ENCODE results near the gene INPP4A.

INPP4A gene

GRCh38 chr2:98459496-98460175, 15.0 kb downstream of the INPP4A start:
- ATAC-seq = no peak
- TF ChIP-seq ISL1 (CRISPR knock-in tag; IDR thresholded peaks at IDR 0.05) = no peak
- TF ChIP-seq CSDC2 (CRISPR knock-in tag; IDR thresholded peaks at IDR 0.05) = no peak
- no peak for TF ChIP-seq SNAI2 (CRISPR knock-in tag; IDR thresholded peaks at IDR 0.05)
- no peak for TF ChIP-seq TOX (CRISPR knock-in tag; IDR thresholded peaks at IDR 0.05; ENCODE audit: borderline replicate concordance)
- TF ChIP-seq GLIS3 (CRISPR knock-in tag; IDR thresholded peaks at IDR 0.05) = no peak
- TF ChIP-seq PATZ1 (CRISPR knock-in tag; IDR thresholded peaks at IDR 0.05; ENCODE audit: borderline replicate concordance) = no peak
- no peak for TF ChIP-seq ESRRG (CRISPR knock-in tag; IDR thresholded peaks at IDR 0.05)
- TF ChIP-seq BACH2 (CRISPR knock-in tag; IDR thresholded peaks at IDR 0.05; ENCODE audit: borderline replicate concordance) = no peak
- TF ChIP-seq ZNF8 (CRISPR knock-in tag; IDR thresholded peaks at IDR 0.05) = no peak
- TF ChIP-seq CREB5 (CRISPR knock-in tag; IDR thresholded peaks at IDR 0.05; ENCODE audit: low read depth) = no peak
- no peak for TF ChIP-seq CSRNP3 (CRISPR knock-in tag; IDR thresholded peaks at IDR 0.05)
- no peak for TF ChIP-seq POU6F1 (CRISPR knock-in tag; IDR thresholded peaks at IDR 0.05; ENCODE audit: borderline replicate concordance, low read depth)
- no peak for TF ChIP-seq ZC3H10 (CRISPR knock-in tag; IDR thresholded peaks at IDR 0.05)
- no peak for TF ChIP-seq PPARA (CRISPR knock-in tag; IDR thresholded peaks at IDR 0.05; ENCODE audit: borderline replicate concordance)
- TF ChIP-seq ZFP30 (CRISPR knock-in tag; IDR thresholded peaks at IDR 0.05) = no peak

GRCh38 chr2:98460573-98461497, 16.2 kb downstream of the INPP4A start:
- ATAC-seq = no peak
- TF ChIP-seq ZNF70 (CRISPR knock-in tag; IDR thresholded peaks at IDR 0.05) (no peak), TCF4 (CRISPR knock-in tag; IDR thresholded peaks at IDR 0.05; ENCODE audit: borderline replicate concordance) (no peak), CREB5 (CRISPR knock-in tag; IDR thresholded peaks at IDR 0.05; ENCODE audit: low read depth) (no peak), GLIS3 (CRISPR knock-in tag; IDR thresholded peaks at IDR 0.05) (no peak), RARB (CRISPR knock-in tag; IDR thresholded peaks at IDR 0.05) (no peak), ZC3H10 (CRISPR knock-in tag; IDR thresholded peaks at IDR 0.05) (no peak), CSRNP3 (CRISPR knock-in tag; IDR thresholded peaks at IDR 0.05) (no peak), ZNF8 (CRISPR knock-in tag; IDR thresholded peaks at IDR 0.05) (no peak), ZFP30 (CRISPR knock-in tag; IDR thresholded peaks at IDR 0.05) (no peak), ARNTL (CRISPR knock-in tag; IDR thresholded peaks at IDR 0.05; ENCODE audit: borderline replicate concordance, low read depth) (no peak), ISL1 (CRISPR knock-in tag; IDR thresholded peaks at IDR 0.05) (no peak), PATZ1 (CRISPR knock-in tag; IDR thresholded peaks at IDR 0.05; ENCODE audit: borderline replicate concordance) (no peak), PPARA (CRISPR knock-in tag; IDR thresholded peaks at IDR 0.05; ENCODE audit: borderline replicate concordance) (no peak), BACH2 (CRISPR knock-in tag; IDR thresholded peaks at IDR 0.05; ENCODE audit: borderline replicate concordance) (no peak), ESRRG (CRISPR knock-in tag; IDR thresholded peaks at IDR 0.05) (no peak), ZNF565 (CRISPR knock-in tag; conservative IDR thresholded peaks at IDR 0.05; ENCODE audit: low read depth) (no peak), TOX (CRISPR knock-in tag; IDR thresholded peaks at IDR 0.05; ENCODE audit: borderline replicate concordance) (no peak), ZFP3 (CRISPR knock-in tag; IDR thresholded peaks at IDR 0.05) (no peak)

Measured in SK-N-SH treated with all-trans-retinoic acid at 6 μM for 48 hours (cell line).